HG03354 (cell line): Measurements from ENCODE around the gene NDUFB11.

Experiments
- ATAC-seq: cut with Tn5 transposase; IDR thresholded peaks from one replicate; pipeline ENCODE4 v1.9.1; 2021; ENCODE audit warnings: mild to moderate bottlenecking; ENCODE audit not compliant: unreplicated experiment, poor library complexity, severe bottlenecking

Gene NDUFB11

GRCh38 chrX:47175588-47175980 is 31.1 kb upstream of the NDUFB11 start:
- ATAC-seq, result no peak

GRCh38 chrX:47174846-47175587 is 30.5 kb upstream of the NDUFB11 start:
- ATAC-seq, result no peak

- no peak for ATAC-seq
Measured at GRCh38 chrX:47174376-47174775, 29.9 kb upstream of the NDUFB11 start.

GRCh38 chrX:47172971-47173792 is 28.7 kb upstream of the NDUFB11 start:
- ATAC-seq, result no peak

DNA sequence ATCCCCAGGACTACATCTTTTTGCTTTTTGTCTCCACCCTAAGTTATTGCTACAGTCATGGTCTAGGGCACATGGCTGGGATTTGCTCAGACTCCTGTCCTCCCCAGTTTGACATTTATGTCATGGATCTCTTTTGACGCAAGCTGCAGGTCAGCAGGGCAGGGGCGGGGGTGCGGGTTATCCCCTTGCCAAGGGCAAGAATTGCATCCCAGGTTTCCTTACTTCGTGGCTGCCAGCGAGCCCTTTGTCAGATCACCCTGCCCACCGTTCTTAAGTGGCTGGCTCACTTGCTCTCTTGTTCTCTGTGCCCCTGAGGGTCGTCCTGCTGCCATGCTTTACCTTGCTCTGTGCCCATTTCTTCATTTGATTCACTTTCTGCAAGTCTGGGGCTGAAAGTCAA is 28.0 kb upstream of the NDUFB11 start:
- no peak for ATAC-seq

GRCh38 chrX:47171996-47172395 is 27.5 kb upstream of the NDUFB11 start:
- no peak for ATAC-seq

DNA sequence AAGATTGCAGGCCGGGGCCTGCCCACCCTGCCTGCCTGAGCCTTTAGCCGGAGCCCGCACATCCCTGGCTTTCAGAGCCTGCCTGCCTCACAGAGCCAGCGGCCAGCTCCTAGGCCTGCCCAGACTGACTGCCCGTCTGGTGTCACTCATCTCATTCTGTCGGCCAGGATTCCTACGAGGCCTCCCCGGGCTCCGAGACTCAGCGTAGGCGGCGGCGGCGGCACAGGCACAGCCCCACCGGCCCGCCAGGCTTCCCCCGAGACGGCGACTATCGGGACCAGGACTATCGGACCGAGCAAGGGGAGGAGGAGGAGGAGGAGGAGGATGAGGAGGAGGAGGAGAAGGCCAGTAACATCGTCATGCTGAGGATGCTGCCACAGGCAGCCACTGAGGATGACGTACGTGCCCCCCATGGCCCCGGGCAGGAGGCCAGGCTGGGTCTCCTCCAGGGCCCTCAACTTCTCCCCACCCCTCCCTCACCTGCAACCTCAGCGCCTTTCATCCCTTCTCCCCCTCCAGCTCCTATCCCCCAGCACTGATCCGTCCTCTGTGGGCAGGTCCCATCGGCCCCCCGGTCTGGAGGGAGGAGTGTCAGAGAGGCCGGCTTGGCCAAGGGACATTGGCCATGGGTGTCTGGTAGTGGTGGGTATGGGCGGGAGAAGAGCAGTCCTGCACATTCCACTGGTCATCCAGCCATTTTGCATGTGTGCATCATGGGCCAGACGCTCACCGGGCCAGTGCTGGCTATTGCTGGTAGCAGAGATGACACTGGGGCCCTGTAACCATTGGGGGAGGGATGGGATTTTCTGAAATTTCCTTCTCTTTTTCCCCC is 26.6 kb upstream of the NDUFB11 start:
- no peak for ATAC-seq

GRCh38 chrX:47169726-47170515 is 25.4 kb upstream of the NDUFB11 start:
- ATAC-seq, result no peak

DNA sequence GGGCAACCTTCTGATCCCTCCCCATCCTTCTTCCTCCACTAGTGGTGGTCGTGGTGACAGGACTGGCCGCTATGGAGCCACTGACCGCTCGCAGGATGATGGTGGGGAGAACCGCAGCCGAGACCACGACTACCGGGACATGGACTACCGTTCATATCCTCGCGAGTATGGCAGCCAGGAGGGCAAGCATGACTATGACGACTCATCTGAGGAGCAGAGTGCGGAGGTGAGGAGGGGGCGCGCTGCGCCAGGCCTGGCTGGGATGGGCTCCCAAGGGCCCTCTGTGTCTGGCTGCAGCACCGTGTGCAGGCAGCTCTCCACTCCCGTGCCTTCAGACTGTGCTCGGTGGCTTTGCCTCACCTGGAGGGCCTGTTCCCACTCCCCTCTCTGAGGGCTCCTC is 24.8 kb upstream of the NDUFB11 start:
- ATAC-seq, result no peak

GRCh38 chrX:47168495-47169073 is 24.1 kb upstream of the NDUFB11 start:
- no peak for ATAC-seq

DNA sequence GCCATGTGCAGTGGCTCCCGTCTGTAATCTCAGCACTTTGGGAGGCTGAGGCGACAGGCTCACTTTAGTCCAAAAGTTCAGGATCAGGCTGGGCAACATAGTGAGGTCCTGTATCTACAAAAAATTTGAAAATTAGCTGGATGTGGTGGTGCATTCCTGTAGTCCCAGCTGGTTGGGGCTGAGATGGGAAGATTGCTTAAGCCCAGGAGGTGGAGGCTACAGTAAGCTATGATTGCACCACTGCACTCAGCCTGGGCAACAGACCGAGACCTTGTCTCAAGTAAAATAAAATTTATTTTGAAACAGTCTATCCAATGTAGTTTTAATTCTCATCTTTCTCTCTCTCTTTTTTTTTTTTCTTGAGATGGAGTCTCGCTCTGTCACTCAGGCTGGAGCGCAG is 21.6 kb upstream of the NDUFB11 start:
- ATAC-seq, result no peak

DNA sequence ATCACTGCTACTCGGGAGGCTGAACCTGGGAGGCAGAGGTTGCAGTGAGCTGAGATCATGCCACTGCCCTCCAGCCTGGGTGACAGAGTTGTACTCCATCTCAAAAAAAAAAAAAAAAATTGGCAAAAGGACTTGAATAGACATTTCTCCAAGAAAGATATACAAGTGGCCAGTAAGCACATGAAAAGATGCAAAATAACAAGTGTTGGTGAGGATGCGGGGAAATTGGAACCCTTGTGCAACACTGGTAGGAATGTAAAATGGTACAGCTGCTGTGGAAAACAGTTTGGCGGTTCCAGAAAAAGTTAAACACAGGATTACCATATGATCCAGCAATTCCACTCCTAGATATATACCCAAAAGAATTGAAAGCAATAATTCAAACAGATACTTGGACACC is 19.9 kb upstream of the NDUFB11 start:
- no peak for ATAC-seq

- no peak for ATAC-seq
Measured at GRCh38 chrX:47162927-47163583, 18.6 kb upstream of the NDUFB11 start.

GRCh38 chrX:47160781-47161180 is 16.3 kb upstream of the NDUFB11 start:
- ATAC-seq, result no peak

DNA sequence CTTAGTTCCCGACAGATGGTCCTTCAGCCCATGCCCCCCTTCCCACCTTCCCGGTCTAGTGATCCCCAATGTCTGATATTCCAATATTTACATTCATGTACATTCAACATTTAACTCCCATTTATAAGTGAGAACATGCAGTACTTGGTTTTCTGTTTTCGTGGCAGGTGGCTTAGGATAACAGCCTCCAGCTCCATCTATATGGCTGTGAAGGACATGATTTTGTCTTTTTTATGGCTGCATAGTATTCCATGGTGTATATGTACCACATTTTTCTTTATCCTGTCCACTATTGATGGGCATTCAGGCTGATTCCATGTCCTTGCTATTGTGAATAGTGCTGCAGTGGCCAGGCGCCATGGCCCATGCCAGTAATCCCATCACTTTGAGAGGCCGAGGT is 14.3 kb upstream of the NDUFB11 start:
- no peak for ATAC-seq

GRCh38 chrX:47158131-47158530 is 13.6 kb upstream of the NDUFB11 start:
- no peak for ATAC-seq

DNA sequence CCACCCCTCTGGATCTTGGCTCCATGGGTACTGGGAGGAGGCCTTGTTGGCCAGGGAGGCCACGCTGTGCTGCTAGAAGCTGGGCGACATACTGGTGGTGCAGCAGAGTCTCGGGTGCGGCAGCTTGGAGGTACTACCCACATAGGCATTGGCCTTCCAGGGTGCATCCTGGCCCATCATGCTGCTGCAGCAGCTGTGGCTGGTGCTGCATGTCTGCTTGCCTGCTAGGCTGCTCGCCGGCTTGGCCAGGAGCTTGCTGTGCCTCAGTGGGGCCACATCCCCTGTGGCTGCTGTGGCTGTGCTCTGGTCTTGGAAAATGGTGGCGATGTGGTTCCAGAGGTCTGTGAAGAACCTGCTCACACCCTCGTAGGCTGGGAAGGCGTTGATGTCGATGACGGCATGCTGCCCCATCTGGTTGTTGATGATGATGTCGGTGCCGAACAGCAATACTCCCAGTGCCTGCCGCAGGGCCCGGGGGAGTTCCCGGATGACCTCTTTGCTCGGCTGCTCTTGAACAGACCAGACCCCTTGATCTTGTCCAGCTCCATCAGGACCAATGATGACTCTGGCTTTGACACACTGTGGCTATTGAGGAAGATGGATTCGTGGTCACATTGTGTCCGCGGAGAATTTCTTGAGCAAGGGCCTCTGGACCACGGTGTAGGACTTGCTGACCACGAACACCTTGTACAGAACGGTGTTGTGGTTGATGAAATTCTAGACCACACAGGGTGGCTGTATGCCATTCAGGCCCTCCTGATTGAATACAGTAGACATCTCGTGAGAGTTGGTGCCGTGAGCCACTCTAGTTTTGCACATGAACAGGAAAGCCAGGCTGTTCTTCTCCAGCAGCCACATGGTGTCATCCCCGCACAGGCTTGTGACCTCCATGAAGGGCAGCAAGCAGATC is 12.4 kb upstream of the NDUFB11 start:
- ATAC-seq, result no peak

GRCh38 chrX:47151435-47151834 is 6.9 kb upstream of the NDUFB11 start:
- ATAC-seq, result no peak
